HG03135 (cell line): Measurements from ENCODE around the gene CD200R1L.
A peak's percentile ranks its signal among the peaks of the same experiment; 100 is the strongest.

Experiments used
- ATAC-seq: cut with Tn5 transposase; IDR thresholded peaks from one replicate; pipeline ENCODE4 v1.9.1; 2021; ENCODE audit warnings: mild to moderate bottlenecking, moderate library complexity; ENCODE audit not compliant: unreplicated experiment

Gene CD200R1L

GRCh38 chr3:112822064-112823055 lies 24.3 kb downstream of the CD200R1L start:
- no peak for ATAC-seq

- ATAC-seq, result no peak
These were observed 28.4 kb downstream of the CD200R1L start for GRCh38 chr3:112818289-112818688.

GRCh38 chr3:112817797-112818196 lies 28.9 kb downstream of the CD200R1L start:
- no peak for ATAC-seq

GRCh38 chr3:112817271-112817670 lies 29.4 kb downstream of the CD200R1L start:
- no peak for ATAC-seq

- no peak for ATAC-seq
These were observed 30.7 kb downstream of the CD200R1L start for GRCh38 chr3:112815981-112816380.

- ATAC-seq, result no peak
These were observed 32.4 kb downstream of the CD200R1L start for GRCh38 chr3:112814266-112814665.

- peak; percentile 68 for ATAC-seq
These were observed 32.9 kb downstream of the CD200R1L start for GRCh38 chr3:112813723-112814171.

- no peak for ATAC-seq
These were observed 33.6 kb downstream of the CD200R1L start for GRCh38 chr3:112813016-112813415.

- no peak for ATAC-seq
These were observed 34.6 kb downstream of the CD200R1L start for GRCh38 chr3:112811917-112812660.

- ATAC-seq, result no peak
These were observed 35.4 kb downstream of the CD200R1L start for GRCh38 chr3:112811131-112811884.

- ATAC-seq, result no peak
These were observed 36.1 kb downstream of the CD200R1L start for GRCh38 chr3:112810561-112810960.

GRCh38 chr3:112808136-112808535 lies 38.5 kb downstream of the CD200R1L start:
- ATAC-seq, result no peak

- no peak for ATAC-seq
These were observed 39.0 kb downstream of the CD200R1L start for GRCh38 chr3:112807685-112808084.

- no peak for ATAC-seq
These were observed 39.8 kb downstream of the CD200R1L start for GRCh38 chr3:112806903-112807302.

- ATAC-seq, result no peak
These were observed 41.5 kb downstream of the CD200R1L start for GRCh38 chr3:112805126-112805525.

GRCh38 chr3:112804021-112804420 lies 42.6 kb downstream of the CD200R1L start:
- no peak for ATAC-seq

GRCh38 chr3:112803467-112803866 lies 43.2 kb downstream of the CD200R1L start:
- ATAC-seq, result no peak

GRCh38 chr3:112802338-112802737 lies 44.3 kb downstream of the CD200R1L start:
- ATAC-seq, result no peak

GRCh38 chr3:112799946-112800345 lies 46.7 kb downstream of the CD200R1L start:
- no peak for ATAC-seq

GRCh38 chr3:112794622-112795172 lies 52.0 kb downstream of the CD200R1L start:
- no peak for ATAC-seq
